Left ventricle myocardium inferior (tissue), 1 donor: ENCODE results near the gene REL. TPM values are rescaled to one million over a fixed set of nuclear protein-coding genes. Genes with fewer than 3 reads are reported as not detected.
"Not testable (repeated sequence)": the region's sequence is repeated elsewhere in the genome, so short reads cannot be mapped to it uniquely, and the experiment has no call there.

Experiments used
- DNase-seq: peaks from one replicate; pipeline ENCODE4 v3.0.0-alpha.2; 2020
- H3K27ac ChIP-seq: fragments of 200-600 bp; replicated peaks from 2 replicates; pipeline ENCODE4 v1.8.0; 2021
- H3K27me3 ChIP-seq: fragments of 200-600 bp; 2 replicates; pipeline ENCODE4 v1.8.0; 2021; ENCODE audit warnings: low read depth
- H3K36me3 ChIP-seq: fragments of 200-600 bp; 2 replicates; pipeline ENCODE4 v1.8.0; 2021
- H3K4me1 ChIP-seq: fragments of 200-600 bp; 2 replicates; pipeline ENCODE4 v1.8.0; 2021
- H3K4me3 ChIP-seq: fragments of 200-600 bp; 2 replicates; pipeline ENCODE4 v1.8.0; 2021; ENCODE audit warnings: mild to moderate bottlenecking, moderate library complexity
- H3K9me3 ChIP-seq: fragments of 200-600 bp; replicated peaks from 2 replicates; pipeline ENCODE4 v1.8.0; 2021
- intact Hi-C: fragments of 100-400 bp; cut with micrococcal nuclease; formaldehyde crosslinking; loops from one replicate; pipeline ENCODE4 v1.11.0; 2022
- total RNA-seq: library from RNA; stranded (reverse); fragmentation: NEBNext Ultra II Directional; extraction: Animal tissue kit (Norgen Biotek cat#: 25700); gene quantifications from one replicate; pipeline ENCODE4 v1.2.1, GENCODE V29; 2021
- TF ChIP-seq, protein P1 (sequence below): fragments of 200-600 bp; IDR thresholded peaks from 2 replicates; pipeline ENCODE4 v1.8.0; 2021; ENCODE audit warnings: antibody characterized with exemption, mild to moderate bottlenecking, borderline replicate concordance
- donor health status: DM: no; HTN: yes; CAD: no; lungs with severe emphysema.

Gene REL
- total RNA-seq, 1 donor from 2014 or later, result 5.0 TPM

GRCh38 chr2:60885683-60886082 is 4.3 kb downstream of the REL start:
- Histone ChIP-seq H3K4me3 (peak overlapping the region; percentile 94), H3K27ac (peak overlapping the region; percentile 13)

GRCh38 chr2:60886991-60887390 is 5.6 kb downstream of the REL start:
- Histone ChIP-seq H3K36me3 (peaks cover under 1% of the 10 kb centered on the region), H3K27me3 (no peaks in the 10 kb centered on the region), H3K9me3 (no peaks in the 10 kb centered on the region), H3K27ac (no peak overlapping the region), H3K4me3 (no peak overlapping the region), H3K4me1 (peaks cover 56% of the 10 kb centered on the region)
- TF ChIP-seq, protein P1, sequence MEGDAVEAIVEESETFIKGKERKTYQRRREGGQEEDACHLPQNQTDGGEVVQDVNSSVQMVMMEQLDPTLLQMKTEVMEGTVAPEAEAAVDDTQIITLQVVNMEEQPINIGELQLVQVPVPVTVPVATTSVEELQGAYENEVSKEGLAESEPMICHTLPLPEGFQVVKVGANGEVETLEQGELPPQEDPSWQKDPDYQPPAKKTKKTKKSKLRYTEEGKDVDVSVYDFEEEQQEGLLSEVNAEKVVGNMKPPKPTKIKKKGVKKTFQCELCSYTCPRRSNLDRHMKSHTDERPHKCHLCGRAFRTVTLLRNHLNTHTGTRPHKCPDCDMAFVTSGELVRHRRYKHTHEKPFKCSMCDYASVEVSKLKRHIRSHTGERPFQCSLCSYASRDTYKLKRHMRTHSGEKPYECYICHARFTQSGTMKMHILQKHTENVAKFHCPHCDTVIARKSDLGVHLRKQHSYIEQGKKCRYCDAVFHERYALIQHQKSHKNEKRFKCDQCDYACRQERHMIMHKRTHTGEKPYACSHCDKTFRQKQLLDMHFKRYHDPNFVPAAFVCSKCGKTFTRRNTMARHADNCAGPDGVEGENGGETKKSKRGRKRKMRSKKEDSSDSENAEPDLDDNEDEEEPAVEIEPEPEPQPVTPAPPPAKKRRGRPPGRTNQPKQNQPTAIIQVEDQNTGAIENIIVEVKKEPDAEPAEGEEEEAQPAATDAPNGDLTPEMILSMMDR, result no peak
- intact Hi-C loops, result no loop called here
- no peak for DNase-seq

More at GRCh38 chr2:60885683-60886082, 4.3 kb downstream of the REL start:
- Histone ChIP-seq H3K4me1 (peaks cover 66% of the 10 kb centered on the region), H3K36me3 (no peaks in the 10 kb centered on the region), H3K9me3 (no peaks in the 10 kb centered on the region), H3K27me3 (no peaks in the 10 kb centered on the region)
- no peak for DNase-seq
- TF ChIP-seq, protein P1, result no peak
- intact Hi-C loops, result no loop called here

GRCh38 chr2:60888853-60889252 is 7.5 kb downstream of the REL start:
- intact Hi-C loops, result no loop called here
- TF ChIP-seq, protein P1, result no peak
- no peak overlapping the region for H3K27ac ChIP-seq
- H3K4me1 ChIP-seq, result peaks cover 37% of the 10 kb centered on the region
- H3K4me3 ChIP-seq, result no peak overlapping the region
- H3K36me3 ChIP-seq, result peaks cover 19% of the 10 kb centered on the region
- no peaks in the 10 kb centered on the region for H3K27me3 ChIP-seq
- H3K9me3 ChIP-seq, result no peaks in the 10 kb centered on the region
- DNase-seq, result no peak

GRCh38 chr2:60889581-60890392 is 8.4 kb downstream of the REL start:
- H3K4me3 ChIP-seq, H3K9me3 ChIP-seq, H3K27ac ChIP-seq, DNase-seq, H3K27me3 ChIP-seq: not testable (repeated sequence)
- Histone ChIP-seq H3K36me3 (peaks cover 28% of the 10 kb centered on the region), H3K4me1 (peaks cover 28% of the 10 kb centered on the region)
- intact Hi-C loops, result loop anchor here (10.0 kb wide), 1 partner anchor 95 kb away; no protein-coding TSS in a partner anchor

DNA sequence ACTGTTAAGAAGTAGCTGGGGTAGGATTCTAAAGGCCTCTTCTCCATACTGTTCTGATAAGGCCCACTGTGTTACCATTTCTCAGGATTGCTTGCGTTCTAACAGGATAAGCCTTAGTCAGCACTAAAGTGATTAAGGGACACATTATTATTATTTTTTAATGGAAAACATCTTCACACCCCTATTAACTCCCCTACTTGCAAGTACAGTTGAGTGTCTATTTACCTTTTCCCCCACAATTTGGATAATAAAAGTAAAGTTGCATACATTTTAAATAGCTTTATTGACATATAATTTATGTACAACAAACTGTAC is 9.0 kb downstream of the REL start:
- TF ChIP-seq, protein P1, result no peak

GRCh38 chr2:60891180-60891579 is 9.8 kb downstream of the REL start:
- Histone ChIP-seq H3K36me3 (peaks cover 42% of the 10 kb centered on the region), H3K27ac (no peak overlapping the region), H3K4me3 (no peak overlapping the region), H3K4me1 (peaks cover 14% of the 10 kb centered on the region), H3K27me3 (no peaks in the 10 kb centered on the region), H3K9me3 (no peaks in the 10 kb centered on the region)
- intact Hi-C loops, result loop anchor here (10.0 kb wide), 1 partner anchor 96 kb away; no protein-coding TSS in a partner anchor
- TF ChIP-seq, protein P1, result no peak
- no peak for DNase-seq

More for the DNA sequence above, 9.0 kb downstream of the REL start:
- DNase-seq, result no peak
- peaks cover 22% of the 10 kb centered on the region for H3K4me1 ChIP-seq
- H3K36me3 ChIP-seq, result peaks cover 34% of the 10 kb centered on the region
- no peaks in the 10 kb centered on the region for H3K27me3 ChIP-seq
- no peak overlapping the region for H3K4me3 ChIP-seq
- H3K27ac ChIP-seq, result no peak overlapping the region
- intact Hi-C loops, result loop anchor here (10.0 kb wide), 1 partner anchor 96 kb away; no protein-coding TSS in a partner anchor
- no peaks in the 10 kb centered on the region for H3K9me3 ChIP-seq
